Panc1 (cell line): ENCODE measurements around the gene TRIM29. TPM values are rescaled to one million over a fixed set of nuclear protein-coding genes. Genes with fewer than 3 reads are reported as not detected.

Experiments
- ATAC-seq: fragments of 200-7000 bp; cut with Tn5 transposase; 2 replicates; pipeline ENCODE4 v1.9.1; 2020; ENCODE audit warnings: mild to moderate bottlenecking, moderate library complexity
- BruUV-seq: library from RNA; stranded (reverse); fragments of 400-500 nt; replicated peaks from 2 replicates; lab custom pipeline; 2021; lab: Mats Ljungman, UMichigan
- CTCF ChIA-PET: fragments of 300-600 bp; sonication (Branson Sonifier 250); formaldehyde crosslinking; loops from one replicate; lab custom pipeline; 2022; ENCODE audit warnings: antibody characterized with exemption; lab: Charles Lee
- POLR2A ChIA-PET: fragments of 300-600 bp; sonication (Branson Sonifier 250); formaldehyde crosslinking; loops from one replicate; lab custom pipeline; 2022; ENCODE audit warnings: antibody characterized with exemption; lab: Charles Lee
- DNase-seq: peaks from one replicate; pipeline ENCODE4 v3.0.0-alpha.2; 2010; ENCODE audit warnings: low read depth, low spot score
- H3K27ac ChIP-seq: 2 replicates; pipeline ENCODE4 v1.5.1; 2011; ENCODE audit warnings: mild to moderate bottlenecking, low read length, inconsistent platforms
- H3K27me3 ChIP-seq: fragments of 200-500 bp; sonication (Bioruptor generic); 2 replicates; pipeline ENCODE4 v1.6.0; 2014; ENCODE audit warnings: low read length, inconsistent platforms; ENCODE audit not compliant: control insufficient read depth, insufficient read depth
- H3K36me3 ChIP-seq: fragments of 200-500 bp; sonication (Bioruptor generic); 2 replicates; pipeline ENCODE4 v1.5.1; 2014; ENCODE audit warnings: inconsistent platforms, mild to moderate bottlenecking, low read length, moderate library complexity; ENCODE audit not compliant: control insufficient read depth, insufficient read depth
- H3K4me1 ChIP-seq: 2 replicates; pipeline ENCODE4 v1.5.1; 2011; ENCODE audit warnings: inconsistent platforms, mild to moderate bottlenecking, low read length, moderate library complexity; ENCODE audit not compliant: control insufficient read depth, insufficient read depth
- H3K4me3 ChIP-seq, 2 experiments: 2 replicates each; pipeline ENCODE4 v1.5.1; 2011 to 2012; ENCODE audit warnings: low read depth in 2 of 2, low read length in 2 of 2, mild to moderate bottlenecking in 2 of 2, inconsistent platforms in 1 of 2, moderate library complexity in 1 of 2
- H3K9me3 ChIP-seq: fragments of 200-500 bp; sonication (Bioruptor generic); 2 replicates; pipeline ENCODE4 v1.5.1; 2014; ENCODE audit warnings: low read depth, mild to moderate bottlenecking, inconsistent platforms, low read length, moderate library complexity; ENCODE audit not compliant: control insufficient read depth, insufficient read depth
- CTCF ChIP-seq: fragments of 450-650 bp; IDR thresholded peaks from 2 replicates; pipeline ENCODE4 v1.5.1; 2017; ENCODE audit warnings: mild to moderate bottlenecking
- POLR2AphosphoS5 ChIP-seq: IDR thresholded peaks from 2 replicates; pipeline ENCODE4 v1.6.1; 2012; ENCODE audit warnings: mild to moderate bottlenecking, low read depth, low read length, moderate library complexity
- REST ChIP-seq, 2 experiments: IDR thresholded peaks; 2 replicates each; pipeline ENCODE4 v1.6.1; 2011 to 2012; ENCODE audit warnings: low read depth in 2 of 2, control low read depth in 1 of 2, low read length in 1 of 2, mild to moderate bottlenecking in 1 of 2, moderate library complexity in 1 of 2; ENCODE audit not compliant: insufficient read depth in 1 of 2
- SIN3A ChIP-seq: IDR thresholded peaks from 2 replicates; pipeline ENCODE4 v1.6.1; 2012; ENCODE audit warnings: low read depth, mild to moderate bottlenecking, low read length, moderate library complexity, borderline replicate concordance; ENCODE audit not compliant: insufficient read depth
- TCF7L2 ChIP-seq: IDR thresholded peaks from 2 replicates; pipeline ENCODE4 v1.6.1; 2011; ENCODE audit warnings: mild to moderate bottlenecking, low read depth, low read length, inconsistent platforms
- in situ Hi-C: cut with HindIII; loops from 2 replicates; pipeline ENCODE4 v1.10.0; 2016; ENCODE audit warnings: low sequenced_read_pairs, low pct_unique_long_range_greater_than_20kb
- intact Hi-C: fragments of 100-400 bp; cut with micrococcal nuclease; formaldehyde crosslinking; loops from one replicate; pipeline ENCODE4 v1.10.0; 2022; ENCODE audit not compliant: unreplicated experiment
- total RNA-seq: library from RNA; stranded (reverse); gene quantifications from one replicate; pipeline ENCODE4 v1.2.1, GENCODE V29; 2021; ENCODE audit not compliant: unreplicated experiment

Gene TRIM29
- total RNA-seq, 1 experiment from 2014 or later, result 0.64 TPM

DNA sequence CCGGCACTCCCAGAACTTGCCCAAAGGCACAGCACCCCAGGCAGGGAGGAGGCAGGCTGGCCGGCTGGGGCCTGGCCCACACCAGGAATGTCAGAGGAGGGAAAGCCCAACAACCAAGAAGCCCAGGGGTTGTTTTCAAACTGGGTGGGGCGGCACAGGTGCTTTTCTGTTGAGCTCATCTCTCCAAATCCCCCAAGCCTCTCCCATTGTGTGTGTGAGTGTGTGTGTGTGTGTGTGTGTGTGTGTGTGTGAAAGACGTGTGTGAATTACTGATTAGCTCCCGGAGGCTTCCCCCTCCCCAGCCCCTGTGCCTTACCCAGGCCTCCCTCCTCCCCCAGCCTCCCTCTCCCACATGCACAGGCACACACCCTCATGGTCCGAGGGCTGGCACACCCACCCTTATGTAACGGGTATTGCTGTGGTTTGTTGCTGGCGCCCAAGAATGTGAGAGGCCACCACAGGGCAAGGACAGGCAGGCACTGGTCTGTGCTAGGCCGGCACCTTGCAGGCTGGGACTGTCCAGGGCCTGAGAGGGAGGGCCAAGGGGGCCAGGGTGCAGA lies 15.9 kb downstream of the TRIM29 start:
- DNase-seq, result no peak
- H3K4me1 ChIP-seq, result no peaks in the 10 kb centered on the region
- CTCF ChIA-PET, result no interaction called here
- intact Hi-C loops (no loop called here), in situ Hi-C loops (no loop called here)
- H3K27ac ChIP-seq, result no peak overlapping the region
- TF ChIP-seq CTCF, result no peak
- no peak for TF ChIP-seq POLR2AphosphoS5
- TF ChIP-seq SIN3A, result no peak
- TF ChIP-seq TCF7L2, result no peak
- no peak for TF ChIP-seq REST (IDR thresholded peaks at IDR 0.05; ENCODE audit: insufficient read depth in 1 of 2, low read depth in 2 of 2, low read length in 1 of 2)
- no peaks in the 10 kb centered on the region for H3K36me3 ChIP-seq
- H3K9me3 ChIP-seq, result no peaks in the 10 kb centered on the region
- H3K4me3 ChIP-seq, result no peak overlapping the region
- no peak for ATAC-seq
- POLR2A ChIA-PET, result no interaction called here
- no TSS peak for BruUV-seq
- peaks cover 10% of the 10 kb centered on the region for H3K27me3 ChIP-seq

DNA sequence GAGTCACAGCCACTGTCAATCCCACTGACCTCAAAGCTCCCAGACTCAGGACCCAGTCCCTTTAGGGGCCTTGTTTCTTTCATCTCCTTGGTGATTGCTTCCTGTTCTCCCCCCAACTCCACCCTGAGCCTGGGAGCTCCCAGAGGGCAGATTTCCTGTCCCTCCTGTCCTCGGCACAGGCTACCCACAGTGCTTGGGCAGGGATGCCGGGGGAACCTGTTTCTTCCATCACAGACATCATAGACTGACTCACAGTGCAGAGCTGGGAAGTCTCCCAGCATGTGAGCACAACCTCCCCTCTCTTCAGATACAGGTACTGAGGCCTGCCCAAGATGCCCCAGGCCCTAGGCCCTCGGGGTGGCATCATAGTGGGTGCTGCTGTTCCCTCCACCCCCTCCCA lies 16.6 kb downstream of the TRIM29 start:
- H3K27ac ChIP-seq, result no peak overlapping the region

More for the DNA sequence above, 16.6 kb downstream of the TRIM29 start:
- intact Hi-C loops (no loop called here), in situ Hi-C loops (no loop called here)
- ChIA-PET POLR2A (no interaction called here), CTCF (no interaction called here)
- Histone ChIP-seq H3K36me3 (no peaks in the 10 kb centered on the region), H3K4me3 (no peak overlapping the region), H3K27me3 (peaks cover 5% of the 10 kb centered on the region; the same call in 1 of the 2 replicates), H3K4me1 (no peaks in the 10 kb centered on the region), H3K9me3 (no peaks in the 10 kb centered on the region)
- TF ChIP-seq POLR2AphosphoS5 (no peak), REST (IDR thresholded peaks at IDR 0.05; ENCODE audit: insufficient read depth in 1 of 2, low read depth in 2 of 2, low read length in 1 of 2) (no peak), CTCF (no peak), TCF7L2 (no peak), SIN3A (no peak)
- ATAC-seq (no peak), DNase-seq (no peak)
- BruUV-seq, result no TSS peak
